Panc1 (cell line): ENCODE data around the gene ERICH3. TPM values are rescaled to one million over a fixed set of nuclear protein-coding genes. Genes with fewer than 3 reads are reported as not detected.

Source experiments
- ATAC-seq: fragments of 200-7000 bp; cut with Tn5 transposase; 2 replicates; pipeline ENCODE4 v1.9.1; 2020; ENCODE audit warnings: mild to moderate bottlenecking, moderate library complexity
- BruUV-seq: library from RNA; stranded (reverse); fragments of 400-500 nt; replicated peaks from 2 replicates; lab custom pipeline; 2021; lab: Mats Ljungman, UMichigan
- CTCF ChIA-PET: fragments of 300-600 bp; sonication (Branson Sonifier 250); formaldehyde crosslinking; loops from one replicate; lab custom pipeline; 2022; ENCODE audit warnings: antibody characterized with exemption; lab: Charles Lee
- POLR2A ChIA-PET: fragments of 300-600 bp; sonication (Branson Sonifier 250); formaldehyde crosslinking; loops from one replicate; lab custom pipeline; 2022; ENCODE audit warnings: antibody characterized with exemption; lab: Charles Lee
- DNase-seq: peaks from one replicate; pipeline ENCODE4 v3.0.0-alpha.2; 2010; ENCODE audit warnings: low read depth, low spot score
- H3K27ac ChIP-seq: 2 replicates; pipeline ENCODE4 v1.5.1; 2011; ENCODE audit warnings: mild to moderate bottlenecking, low read length, inconsistent platforms
- H3K27me3 ChIP-seq: fragments of 200-500 bp; sonication (Bioruptor generic); 2 replicates; pipeline ENCODE4 v1.6.0; 2014; ENCODE audit warnings: low read length, inconsistent platforms; ENCODE audit not compliant: control insufficient read depth, insufficient read depth
- H3K36me3 ChIP-seq: fragments of 200-500 bp; sonication (Bioruptor generic); 2 replicates; pipeline ENCODE4 v1.5.1; 2014; ENCODE audit warnings: inconsistent platforms, mild to moderate bottlenecking, low read length, moderate library complexity; ENCODE audit not compliant: control insufficient read depth, insufficient read depth
- H3K4me1 ChIP-seq: 2 replicates; pipeline ENCODE4 v1.5.1; 2011; ENCODE audit warnings: inconsistent platforms, mild to moderate bottlenecking, low read length, moderate library complexity; ENCODE audit not compliant: control insufficient read depth, insufficient read depth
- H3K4me3 ChIP-seq, 2 experiments: 2 replicates each; pipeline ENCODE4 v1.5.1; 2011 to 2012; ENCODE audit warnings: low read depth in 2 of 2, low read length in 2 of 2, mild to moderate bottlenecking in 2 of 2, inconsistent platforms in 1 of 2, moderate library complexity in 1 of 2
- H3K9me3 ChIP-seq: fragments of 200-500 bp; sonication (Bioruptor generic); 2 replicates; pipeline ENCODE4 v1.5.1; 2014; ENCODE audit warnings: low read depth, mild to moderate bottlenecking, inconsistent platforms, low read length, moderate library complexity; ENCODE audit not compliant: control insufficient read depth, insufficient read depth
- CTCF ChIP-seq: fragments of 450-650 bp; IDR thresholded peaks from 2 replicates; pipeline ENCODE4 v1.5.1; 2017; ENCODE audit warnings: mild to moderate bottlenecking
- POLR2AphosphoS5 ChIP-seq: IDR thresholded peaks from 2 replicates; pipeline ENCODE4 v1.6.1; 2012; ENCODE audit warnings: mild to moderate bottlenecking, low read depth, low read length, moderate library complexity
- REST ChIP-seq, 2 experiments: IDR thresholded peaks; 2 replicates each; pipeline ENCODE4 v1.6.1; 2011 to 2012; ENCODE audit warnings: low read depth in 2 of 2, control low read depth in 1 of 2, low read length in 1 of 2, mild to moderate bottlenecking in 1 of 2, moderate library complexity in 1 of 2; ENCODE audit not compliant: insufficient read depth in 1 of 2
- SIN3A ChIP-seq: IDR thresholded peaks from 2 replicates; pipeline ENCODE4 v1.6.1; 2012; ENCODE audit warnings: low read depth, mild to moderate bottlenecking, low read length, moderate library complexity, borderline replicate concordance; ENCODE audit not compliant: insufficient read depth
- TCF7L2 ChIP-seq: IDR thresholded peaks from 2 replicates; pipeline ENCODE4 v1.6.1; 2011; ENCODE audit warnings: mild to moderate bottlenecking, low read depth, low read length, inconsistent platforms
- in situ Hi-C: cut with HindIII; loops from 2 replicates; pipeline ENCODE4 v1.10.0; 2016; ENCODE audit warnings: low sequenced_read_pairs, low pct_unique_long_range_greater_than_20kb
- intact Hi-C: fragments of 100-400 bp; cut with micrococcal nuclease; formaldehyde crosslinking; loops from one replicate; pipeline ENCODE4 v1.10.0; 2022; ENCODE audit not compliant: unreplicated experiment
- total RNA-seq: library from RNA; stranded (reverse); gene quantifications from one replicate; pipeline ENCODE4 v1.2.1, GENCODE V29; 2021; ENCODE audit not compliant: unreplicated experiment

ERICH3 gene
- total RNA-seq, 1 experiment from 2014 or later: not detected

GRCh38 chr1:74590288-74590687 is 83.3 kb downstream of the ERICH3 start:
- TF ChIP-seq TCF7L2 (no peak), SIN3A (no peak), POLR2AphosphoS5 (no peak), REST (IDR thresholded peaks at IDR 0.05; ENCODE audit: insufficient read depth in 1 of 2, low read depth in 2 of 2, low read length in 1 of 2) (no peak), CTCF (no peak)
- H3K27ac ChIP-seq: no peak overlapping the region
- in situ Hi-C loops: no loop called here
- DNase-seq (no peak), ATAC-seq (no peak)
- H3K27me3 ChIP-seq: no peaks in the 10 kb centered on the region
- peaks cover 3% of the 10 kb centered on the region; the same call in 1 of the 2 replicates for H3K9me3 ChIP-seq
- H3K4me1 ChIP-seq: no peaks in the 10 kb centered on the region
- ChIA-PET CTCF (no interaction called here), POLR2A (no interaction called here)
- intact Hi-C loops: no loop called here
- H3K4me3 ChIP-seq: no peak overlapping the region
- BruUV-seq: no TSS peak
- H3K36me3 ChIP-seq: no peaks in the 10 kb centered on the region

- intact Hi-C loops (no loop called here), in situ Hi-C loops (no loop called here)
- POLR2A ChIA-PET: no interaction called here
- H3K27me3 ChIP-seq: no peaks in the 10 kb centered on the region
- TF ChIP-seq CTCF (no peak), SIN3A (no peak), TCF7L2 (no peak), REST (IDR thresholded peaks at IDR 0.05; ENCODE audit: insufficient read depth in 1 of 2, low read depth in 2 of 2, low read length in 1 of 2) (no peak), POLR2AphosphoS5 (no peak)
- H3K36me3 ChIP-seq: no peaks in the 10 kb centered on the region
- DNase-seq (no peak), ATAC-seq (no peak)
- H3K9me3 ChIP-seq: peaks cover 3% of the 10 kb centered on the region; the same call in 1 of the 2 replicates
- BruUV-seq: no TSS peak
- no peak overlapping the region for H3K27ac ChIP-seq
- H3K4me1 ChIP-seq: no peaks in the 10 kb centered on the region
- no peak overlapping the region for H3K4me3 ChIP-seq
- CTCF ChIA-PET: no interaction called here
These were observed 85.7 kb downstream of the ERICH3 start for GRCh38 chr1:74587888-74588287.
